GM18499 (cell line): ENCODE data around the gene WDR91.

Source experiments
- ATAC-seq: cut with Tn5 transposase; IDR thresholded peaks from one replicate; pipeline ENCODE4 v1.9.1; 2021; ENCODE audit warnings: moderate number of reproducible peaks; ENCODE audit not compliant: insufficient read depth, unreplicated experiment

Gene WDR91

GRCh38 chr7:135165862-135166261 is 45.5 kb downstream of the WDR91 start:
- ATAC-seq = no peak

- no peak for ATAC-seq
These were observed 46.8 kb downstream of the WDR91 start for GRCh38 chr7:135164357-135165061.

GRCh38 chr7:135162382-135163001 is 48.8 kb downstream of the WDR91 start:
- no peak for ATAC-seq

- ATAC-seq = no peak
These were observed 49.7 kb downstream of the WDR91 start for GRCh38 chr7:135161669-135162068.

GRCh38 chr7:135160858-135161653 is 50.3 kb downstream of the WDR91 start:
- ATAC-seq = no peak

GRCh38 chr7:135160098-135160857 is 51.0 kb downstream of the WDR91 start:
- ATAC-seq = peak; percentile 37

- peak; percentile 21 for ATAC-seq
These were observed 51.8 kb downstream of the WDR91 start for GRCh38 chr7:135159359-135160085.

- ATAC-seq = no peak
These were observed 52.5 kb downstream of the WDR91 start for GRCh38 chr7:135158874-135159273.

GRCh38 chr7:135158141-135158655 is 53.1 kb downstream of the WDR91 start:
- ATAC-seq = no peak

- ATAC-seq = no peak
These were observed 55.0 kb downstream of the WDR91 start for GRCh38 chr7:135156290-135156689.

GRCh38 chr7:135154734-135155133 is 56.6 kb downstream of the WDR91 start:
- ATAC-seq = no peak

GRCh38 chr7:135152442-135152841 is 58.9 kb downstream of the WDR91 start:
- no peak for ATAC-seq

GRCh38 chr7:135151533-135151932 is 59.8 kb downstream of the WDR91 start:
- ATAC-seq = no peak

- ATAC-seq = no peak
These were observed 60.2 kb downstream of the WDR91 start for GRCh38 chr7:135151132-135151531.

GRCh38 chr7:135150072-135150782 is 61.1 kb downstream of the WDR91 start:
- no peak for ATAC-seq

- peak; percentile 52 for ATAC-seq
These were observed 63.2 kb downstream of the WDR91 start, which contains the start of gene TMEM140 for GRCh38 chr7:135147899-135148721. Gene TMEM140 (plus strand): TSS chr7:135148072. CDS start chr7:135164442, 16,370 bp downstream.

- ATAC-seq = no peak
These were observed 63.9 kb downstream of the WDR91 start for GRCh38 chr7:135147341-135147898.
